ENCODE results near the gene CHRM5. TPM values are rescaled to one million over a fixed set of nuclear protein-coding genes. Genes with fewer than 3 reads are reported as not detected.

CHRM5 gene
- total and polyA plus RNA-seq, 2 donors (not counting 3 experiments of a cell fraction or from before 2014, with no cell fraction given) = 0.03 TPM; not detected in 1

DNA sequence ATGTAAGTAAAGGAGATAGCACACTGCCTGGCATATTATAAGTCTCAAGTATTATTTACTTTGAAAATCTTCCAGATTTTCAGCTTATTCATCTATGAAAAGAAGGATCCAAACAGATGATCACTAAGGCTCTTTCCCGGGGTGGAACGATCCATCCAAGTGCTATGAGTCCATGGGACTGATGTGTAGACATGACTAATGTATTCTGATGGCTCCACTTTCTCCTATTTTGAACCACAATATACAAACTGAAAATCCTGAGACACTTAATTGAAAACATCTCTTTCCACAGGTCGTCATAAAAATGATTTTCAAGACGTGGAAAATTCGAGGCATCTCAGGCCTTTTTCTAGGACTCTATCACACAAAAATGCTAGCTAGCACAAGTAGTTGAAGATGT is 33.4 kb upstream of the CHRM5 start:
- H3K27me3 ChIP-seq (ENCODE audit: control insufficient read depth in 2 of 2, insufficient read depth in 2 of 2, low read length in 2 of 2) = no peaks in the 10 kb centered on the region
- no peaks in the 10 kb centered on the region for H3K9me1 ChIP-seq (replicated peaks; ENCODE audit: control insufficient read depth, extremely low read depth, insufficient read depth, low read length)
- no peaks in the 10 kb centered on the region for H4K20me1 ChIP-seq (replicated peaks; ENCODE audit: control insufficient read depth, extremely low read depth, insufficient read depth, low read length)
- TF ChIP-seq EZH2 (IDR thresholded peaks at IDR 0.05; ENCODE audit: borderline replicate concordance, low read depth, low read length, severe bottlenecking) = no peak
- TF ChIP-seq GATA2 (IDR thresholded peaks at IDR 0.05; ENCODE audit: insufficient read depth, insufficient read length, low read depth, low read length) = no peak
- no peak overlapping the region for H3K4me3 ChIP-seq (replicated peaks in 1 of 3; ENCODE audit: insufficient read depth in 1 of 3, low read depth in 1 of 3, low read length in 3 of 3)
- intact Hi-C loops (cut with micrococcal nuclease) (no loop called here), dilution Hi-C loops (cut with MboI; ENCODE audit: extremely low pct_ligation_motif_present, low sequenced_read_pairs) (no loop called here)
- no peaks in the 10 kb centered on the region for H3K36me3 ChIP-seq (ENCODE audit: control insufficient read depth in 2 of 2, extremely low read depth in 1 of 2, insufficient read depth in 2 of 2, low read length in 2 of 2)
- no peaks in the 10 kb centered on the region for H3K79me2 ChIP-seq (ENCODE audit: control insufficient read depth, insufficient read depth, low read length)
- no TSS peak for BruUV-seq (replicated peaks)
- H2AFZ ChIP-seq (ENCODE audit: low read depth, low read length) = no peak overlapping the region
- no peaks in the 10 kb centered on the region for H3K4me1 ChIP-seq (ENCODE audit: control insufficient read depth, extremely low read depth, insufficient read depth, low read length)
- ChIA-PET POLR2A (no interaction called here), CTCF (no interaction called here)
- no peak overlapping the region for H3K4me2 ChIP-seq (ENCODE audit: insufficient read depth, low read length)
- H3K9me3 ChIP-seq (replicated peaks; ENCODE audit: control insufficient read depth, insufficient read depth, low read length) = no peaks in the 10 kb centered on the region
- H3K27ac ChIP-seq (ENCODE audit: insufficient read depth, low read depth, low read length) = no peak overlapping the region
- no peak for FAIRE-seq
- no peak overlapping the region for H3K9ac ChIP-seq (replicated peaks; ENCODE audit: extremely low read depth, insufficient read depth, low read length)
- DNase-seq (ENCODE audit: low read depth, low spot score) = no peak

- dilution Hi-C loops (cut with MboI; ENCODE audit: extremely low pct_ligation_motif_present, low sequenced_read_pairs) (no loop called here), intact Hi-C loops (cut with micrococcal nuclease) (no loop called here)
- BruUV-seq (replicated peaks) = no TSS peak
- ChIA-PET POLR2A (no interaction called here), CTCF (interaction anchor here (1.4 kb wide), 1 partner anchor 14 kb away, joined by 4 read pairs; no protein-coding TSS in a partner anchor)
- Histone ChIP-seq H3K9me1 (replicated peaks; ENCODE audit: control insufficient read depth, extremely low read depth, insufficient read depth, low read length) (no peaks in the 10 kb centered on the region), H3K79me2 (ENCODE audit: control insufficient read depth, insufficient read depth, low read length) (no peaks in the 10 kb centered on the region), H3K9ac (replicated peaks; ENCODE audit: extremely low read depth, insufficient read depth, low read length) (no peak overlapping the region), H3K9me3 (replicated peaks; ENCODE audit: control insufficient read depth, insufficient read depth, low read length) (no peaks in the 10 kb centered on the region), H4K20me1 (replicated peaks; ENCODE audit: control insufficient read depth, extremely low read depth, insufficient read depth, low read length) (no peaks in the 10 kb centered on the region), H2AFZ (ENCODE audit: low read depth, low read length) (no peak overlapping the region), H3K27ac (ENCODE audit: insufficient read depth, low read depth, low read length) (no peak overlapping the region), H3K4me2 (ENCODE audit: insufficient read depth, low read length) (no peak overlapping the region), H3K4me3 (replicated peaks in 1 of 3; ENCODE audit: insufficient read depth in 1 of 3, low read depth in 1 of 3, low read length in 3 of 3) (no peak overlapping the region), H3K27me3 (ENCODE audit: control insufficient read depth in 2 of 2, insufficient read depth in 2 of 2, low read length in 2 of 2) (no peaks in the 10 kb centered on the region), H3K4me1 (ENCODE audit: control insufficient read depth, extremely low read depth, insufficient read depth, low read length) (no peaks in the 10 kb centered on the region), H3K36me3 (ENCODE audit: control insufficient read depth in 2 of 2, extremely low read depth in 1 of 2, insufficient read depth in 2 of 2, low read length in 2 of 2) (no peaks in the 10 kb centered on the region)
- peak; percentile 64 for FAIRE-seq
- no peak for DNase-seq (ENCODE audit: low read depth, low spot score)
- TF ChIP-seq POLR2A (IDR thresholded peaks at IDR 0.05; ENCODE audit: low read depth, low read length) (no peak), GATA2 (IDR thresholded peaks at IDR 0.05; ENCODE audit: insufficient read depth, insufficient read length, low read depth, low read length) (no peak), MYC (IDR thresholded peaks at IDR 0.05; ENCODE audit: low read depth, low read length) (no peak), JUN (IDR thresholded peaks at IDR 0.05; ENCODE audit: borderline replicate concordance, insufficient read depth, insufficient read length, low read depth) (no peak), FOS (IDR thresholded peaks at IDR 0.05; ENCODE audit: borderline replicate concordance, insufficient read depth, low read length) (no peak), EZH2 (IDR thresholded peaks at IDR 0.05; ENCODE audit: borderline replicate concordance, low read depth, low read length, severe bottlenecking) (no peak), POLR2AphosphoS5 (IDR thresholded peaks at IDR 0.05; ENCODE audit: insufficient read depth, low read depth, low read length) (no peak)
- TF ChIP-seq, protein P1, sequence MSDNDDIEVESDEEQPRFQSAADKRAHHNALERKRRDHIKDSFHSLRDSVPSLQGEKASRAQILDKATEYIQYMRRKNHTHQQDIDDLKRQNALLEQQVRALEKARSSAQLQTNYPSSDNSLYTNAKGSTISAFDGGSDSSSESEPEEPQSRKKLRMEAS (IDR thresholded peaks at IDR 0.05; ENCODE audit: insufficient read depth, insufficient read length) = no peak
- TF ChIP-seq, protein P2, sequence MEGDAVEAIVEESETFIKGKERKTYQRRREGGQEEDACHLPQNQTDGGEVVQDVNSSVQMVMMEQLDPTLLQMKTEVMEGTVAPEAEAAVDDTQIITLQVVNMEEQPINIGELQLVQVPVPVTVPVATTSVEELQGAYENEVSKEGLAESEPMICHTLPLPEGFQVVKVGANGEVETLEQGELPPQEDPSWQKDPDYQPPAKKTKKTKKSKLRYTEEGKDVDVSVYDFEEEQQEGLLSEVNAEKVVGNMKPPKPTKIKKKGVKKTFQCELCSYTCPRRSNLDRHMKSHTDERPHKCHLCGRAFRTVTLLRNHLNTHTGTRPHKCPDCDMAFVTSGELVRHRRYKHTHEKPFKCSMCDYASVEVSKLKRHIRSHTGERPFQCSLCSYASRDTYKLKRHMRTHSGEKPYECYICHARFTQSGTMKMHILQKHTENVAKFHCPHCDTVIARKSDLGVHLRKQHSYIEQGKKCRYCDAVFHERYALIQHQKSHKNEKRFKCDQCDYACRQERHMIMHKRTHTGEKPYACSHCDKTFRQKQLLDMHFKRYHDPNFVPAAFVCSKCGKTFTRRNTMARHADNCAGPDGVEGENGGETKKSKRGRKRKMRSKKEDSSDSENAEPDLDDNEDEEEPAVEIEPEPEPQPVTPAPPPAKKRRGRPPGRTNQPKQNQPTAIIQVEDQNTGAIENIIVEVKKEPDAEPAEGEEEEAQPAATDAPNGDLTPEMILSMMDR (IDR thresholded peaks at IDR 0.05; ENCODE audit: extremely low read depth in 1 of 2, insufficient read depth in 1 of 2, low read depth in 1 of 2, low read length in 2 of 2) = no peak
Measured at GRCh38 chr15:33941279-33942063, 26.8 kb upstream of the CHRM5 start.

Data from endothelial cell of umbilical vein (primary cell).